ENCODE results near the gene KCNAB1.

The KCNAB1 gene

DNA sequence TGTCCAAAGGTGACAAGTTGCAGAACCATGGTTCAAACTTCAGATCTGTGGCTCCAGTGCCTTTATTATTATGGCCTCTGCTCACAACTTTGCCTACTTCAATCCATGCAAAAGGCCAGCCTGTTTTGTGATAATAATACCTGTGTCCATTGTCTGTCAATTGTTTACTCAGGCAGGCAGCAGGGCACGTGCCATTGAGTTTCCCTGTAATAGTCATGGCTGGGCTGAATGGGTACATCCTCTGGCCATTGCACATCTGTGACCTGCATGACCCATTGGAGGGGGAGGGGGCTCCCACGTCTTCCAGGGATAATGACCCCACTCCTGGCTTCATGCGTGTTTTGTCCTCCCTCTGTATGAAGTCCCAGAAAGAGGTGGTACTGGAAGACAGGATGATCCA, 219.1 kb downstream of the KCNAB1 start:
- no peaks in the 10 kb centered on the region for H3K36me3 ChIP-seq (ENCODE audit: insufficient read depth, low read length)
- H3K4me1 ChIP-seq (ENCODE audit: insufficient read depth, low read length, poor library complexity, severe bottlenecking): no peaks in the 10 kb centered on the region
- no peak overlapping the region for H2AFZ ChIP-seq (ENCODE audit: low read length)
- no peaks in the 10 kb centered on the region for H3K79me2 ChIP-seq (ENCODE audit: insufficient read depth, low read length)
- H3K4me3 ChIP-seq (ENCODE audit: low read length, poor library complexity, severe bottlenecking): no peak overlapping the region
- no peaks in the 10 kb centered on the region for H3K9me2 ChIP-seq (replicated peaks; ENCODE audit: low read depth, low read length)
- H4K20me1 ChIP-seq (ENCODE audit: insufficient read depth, low read length, poor library complexity, severe bottlenecking): no peaks in the 10 kb centered on the region
- no peak overlapping the region for H3K9ac ChIP-seq (ENCODE audit: low read depth, low read length, poor library complexity, severe bottlenecking)
- no peaks in the 10 kb centered on the region for H3F3A ChIP-seq (ENCODE audit: low read depth)
- TF ChIP-seq, protein P1, sequence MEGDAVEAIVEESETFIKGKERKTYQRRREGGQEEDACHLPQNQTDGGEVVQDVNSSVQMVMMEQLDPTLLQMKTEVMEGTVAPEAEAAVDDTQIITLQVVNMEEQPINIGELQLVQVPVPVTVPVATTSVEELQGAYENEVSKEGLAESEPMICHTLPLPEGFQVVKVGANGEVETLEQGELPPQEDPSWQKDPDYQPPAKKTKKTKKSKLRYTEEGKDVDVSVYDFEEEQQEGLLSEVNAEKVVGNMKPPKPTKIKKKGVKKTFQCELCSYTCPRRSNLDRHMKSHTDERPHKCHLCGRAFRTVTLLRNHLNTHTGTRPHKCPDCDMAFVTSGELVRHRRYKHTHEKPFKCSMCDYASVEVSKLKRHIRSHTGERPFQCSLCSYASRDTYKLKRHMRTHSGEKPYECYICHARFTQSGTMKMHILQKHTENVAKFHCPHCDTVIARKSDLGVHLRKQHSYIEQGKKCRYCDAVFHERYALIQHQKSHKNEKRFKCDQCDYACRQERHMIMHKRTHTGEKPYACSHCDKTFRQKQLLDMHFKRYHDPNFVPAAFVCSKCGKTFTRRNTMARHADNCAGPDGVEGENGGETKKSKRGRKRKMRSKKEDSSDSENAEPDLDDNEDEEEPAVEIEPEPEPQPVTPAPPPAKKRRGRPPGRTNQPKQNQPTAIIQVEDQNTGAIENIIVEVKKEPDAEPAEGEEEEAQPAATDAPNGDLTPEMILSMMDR (conservative IDR thresholded peaks at IDR 0.05; ENCODE audit: low read length): no peak
- no peak for TF ChIP-seq EZH2phosphoT487 (IDR thresholded peaks at IDR 0.05; ENCODE audit: borderline replicate concordance)
- H3K9me3 ChIP-seq (ENCODE audit: insufficient read depth, low read depth, low read length): no peaks in the 10 kb centered on the region
- no peak overlapping the region for H3K4me2 ChIP-seq (ENCODE audit: low read depth, low read length, poor library complexity, severe bottlenecking)
- no peaks in the 10 kb centered on the region for H3K27me3 ChIP-seq (ENCODE audit: insufficient read depth, low read length, poor library complexity, severe bottlenecking)

DNA sequence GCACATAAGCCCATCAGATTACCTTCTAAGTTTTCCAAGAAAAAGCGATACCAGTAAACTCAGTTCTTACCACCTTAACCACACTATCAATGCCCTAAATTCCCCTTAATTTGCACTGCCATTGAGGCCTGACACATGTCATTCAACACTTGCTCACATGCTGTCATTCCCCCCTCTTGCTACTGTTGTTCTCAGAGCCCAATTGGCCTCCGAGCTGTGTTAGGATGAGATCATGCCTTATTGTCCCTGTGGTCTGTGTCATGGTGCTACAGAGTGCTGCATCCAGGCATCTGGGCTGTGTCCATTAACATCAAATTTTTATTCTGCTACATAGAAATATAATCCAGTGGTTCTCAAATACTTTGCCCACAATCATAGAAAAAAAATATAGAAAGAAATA, 221.0 kb downstream of the KCNAB1 start:
- Histone ChIP-seq H3K27me3 (ENCODE audit: insufficient read depth, low read length, poor library complexity, severe bottlenecking) (no peaks in the 10 kb centered on the region), H3K36me3 (ENCODE audit: insufficient read depth, low read length) (no peaks in the 10 kb centered on the region), H3K4me2 (ENCODE audit: low read depth, low read length, poor library complexity, severe bottlenecking) (no peak overlapping the region), H3F3A (ENCODE audit: low read depth) (no peaks in the 10 kb centered on the region), H3K9me2 (replicated peaks; ENCODE audit: low read depth, low read length) (no peaks in the 10 kb centered on the region), H3K9me3 (ENCODE audit: insufficient read depth, low read depth, low read length) (no peaks in the 10 kb centered on the region), H3K4me1 (ENCODE audit: insufficient read depth, low read length, poor library complexity, severe bottlenecking) (no peaks in the 10 kb centered on the region), H2AFZ (ENCODE audit: low read length) (no peak overlapping the region), H3K79me2 (ENCODE audit: insufficient read depth, low read length) (no peaks in the 10 kb centered on the region), H4K20me1 (ENCODE audit: insufficient read depth, low read length, poor library complexity, severe bottlenecking) (no peaks in the 10 kb centered on the region), H3K9ac (ENCODE audit: low read depth, low read length, poor library complexity, severe bottlenecking) (no peak overlapping the region), H3K4me3 (ENCODE audit: low read length, poor library complexity, severe bottlenecking) (no peak overlapping the region)
- TF ChIP-seq, protein P1 (conservative IDR thresholded peaks at IDR 0.05; ENCODE audit: low read length): no peak
- TF ChIP-seq EZH2phosphoT487 (IDR thresholded peaks at IDR 0.05; ENCODE audit: borderline replicate concordance): no peak

DNA sequence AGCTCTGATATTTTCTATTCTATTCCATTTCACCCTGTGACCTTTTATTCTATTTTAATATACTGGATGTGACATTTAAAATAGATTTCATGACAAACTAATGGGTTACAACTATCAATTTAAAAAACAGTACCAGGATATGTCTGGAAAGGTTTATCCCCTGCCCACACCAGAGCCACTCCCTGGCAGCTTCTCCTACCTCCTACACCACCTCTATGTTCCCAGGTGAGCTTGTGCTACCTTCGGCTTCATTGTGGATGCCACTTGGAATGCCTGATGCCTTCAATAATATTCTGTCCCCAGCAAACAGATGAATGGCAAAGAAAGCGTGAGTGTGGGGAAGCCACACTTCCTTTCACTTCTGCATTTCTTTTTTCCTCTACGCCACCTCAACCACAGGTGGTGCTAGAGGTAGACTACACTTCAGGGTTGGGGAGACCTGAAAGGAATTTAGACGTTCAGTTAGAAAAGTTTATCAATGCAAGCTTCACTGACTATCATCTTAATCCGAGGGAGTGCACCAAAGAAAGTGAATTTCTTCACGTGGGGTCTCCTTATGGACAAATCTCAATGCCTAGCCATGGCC, 221.5 kb downstream of the KCNAB1 start:
- no peaks in the 10 kb centered on the region for H4K20me1 ChIP-seq (ENCODE audit: insufficient read depth, low read length, poor library complexity, severe bottlenecking)
- H3K79me2 ChIP-seq (ENCODE audit: insufficient read depth, low read length): no peaks in the 10 kb centered on the region
- no peaks in the 10 kb centered on the region for H3K9me3 ChIP-seq (ENCODE audit: insufficient read depth, low read depth, low read length)
- H3K9me2 ChIP-seq (replicated peaks; ENCODE audit: low read depth, low read length): no peaks in the 10 kb centered on the region
- no peaks in the 10 kb centered on the region for H3F3A ChIP-seq (ENCODE audit: low read depth)
- no peak overlapping the region; the same call in 1 of the 2 replicates for H2AFZ ChIP-seq (ENCODE audit: low read length)
- no peak overlapping the region for H3K4me3 ChIP-seq (ENCODE audit: low read length, poor library complexity, severe bottlenecking)
- no peaks in the 10 kb centered on the region for H3K27me3 ChIP-seq (ENCODE audit: insufficient read depth, low read length, poor library complexity, severe bottlenecking)
- H3K4me1 ChIP-seq (ENCODE audit: insufficient read depth, low read length, poor library complexity, severe bottlenecking): no peaks in the 10 kb centered on the region
- H3K36me3 ChIP-seq (ENCODE audit: insufficient read depth, low read length): no peaks in the 10 kb centered on the region
- no peak for TF ChIP-seq EZH2phosphoT487 (IDR thresholded peaks at IDR 0.05; ENCODE audit: borderline replicate concordance)
- TF ChIP-seq, protein P1 (conservative IDR thresholded peaks at IDR 0.05; ENCODE audit: low read length): peak; percentile 35; the same call in 1 of the 2 replicates
- H3K4me2 ChIP-seq (ENCODE audit: low read depth, low read length, poor library complexity, severe bottlenecking): no peak overlapping the region
- no peak overlapping the region for H3K9ac ChIP-seq (ENCODE audit: low read depth, low read length, poor library complexity, severe bottlenecking)

Data from Loucy (cell line).